HG03354 (cell line): Measurements from ENCODE around the gene FDX2.
A peak's percentile ranks its signal among the peaks of the same experiment; 100 is the strongest.

Experiments
- ATAC-seq: cut with Tn5 transposase; IDR thresholded peaks from one replicate; pipeline ENCODE4 v1.9.1; 2021; ENCODE audit warnings: mild to moderate bottlenecking; ENCODE audit not compliant: unreplicated experiment, poor library complexity, severe bottlenecking

FDX2 gene

DNA sequence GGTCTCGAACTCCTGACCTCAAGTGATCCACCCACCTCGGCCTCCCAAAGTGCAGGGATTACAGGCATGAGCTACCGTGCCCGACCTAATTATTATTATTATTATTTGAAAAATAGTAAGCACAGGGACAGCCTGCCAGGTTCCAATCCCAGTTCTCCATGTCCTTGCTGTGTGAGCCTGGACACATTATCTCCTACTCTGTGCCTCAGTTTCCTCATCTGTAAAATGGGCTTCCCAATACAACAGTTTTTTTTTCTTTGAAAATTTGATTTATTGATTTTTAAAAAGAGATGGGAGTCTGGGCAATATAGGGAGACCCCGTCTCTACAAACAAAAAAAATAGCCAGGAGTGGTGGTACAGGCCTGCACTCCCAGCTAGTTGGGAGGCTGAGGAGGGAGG lies 9.5 kb downstream of the FDX2 start:
- ATAC-seq: no peak

DNA sequence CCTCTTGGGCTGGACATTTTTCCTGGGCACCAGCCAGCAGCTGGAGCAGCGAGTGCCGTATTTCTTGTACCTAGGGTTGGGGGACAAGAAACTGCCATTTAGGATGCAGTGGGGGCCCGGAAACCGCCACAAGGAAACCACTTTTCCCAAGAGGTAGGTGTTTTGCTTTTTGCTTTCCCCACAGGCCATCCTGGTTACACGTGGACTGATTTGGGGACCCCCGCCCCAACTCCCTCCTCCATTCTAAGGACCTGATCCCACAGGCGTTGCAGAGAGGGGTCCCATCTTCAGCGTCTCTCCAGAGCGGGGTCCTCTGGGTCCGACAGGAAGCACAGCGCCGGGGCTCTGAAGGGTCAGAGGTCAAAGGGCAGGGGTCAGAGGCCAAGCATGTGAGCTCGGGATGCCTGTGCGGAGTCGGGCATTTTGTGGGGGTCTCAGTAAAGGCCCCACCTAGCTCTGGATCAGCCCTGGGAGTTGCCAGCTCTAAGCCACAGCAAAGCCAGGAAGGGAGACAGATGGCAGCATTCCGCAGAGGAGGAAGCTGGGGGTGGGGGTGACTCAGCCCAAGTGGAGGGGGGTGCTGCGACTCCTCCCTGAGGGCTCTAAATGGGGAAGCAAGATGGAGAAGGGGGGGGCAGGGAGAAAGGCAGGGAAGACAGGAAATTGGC lies 10.5 kb downstream of the FDX2 start:
- no peak for ATAC-seq

DNA sequence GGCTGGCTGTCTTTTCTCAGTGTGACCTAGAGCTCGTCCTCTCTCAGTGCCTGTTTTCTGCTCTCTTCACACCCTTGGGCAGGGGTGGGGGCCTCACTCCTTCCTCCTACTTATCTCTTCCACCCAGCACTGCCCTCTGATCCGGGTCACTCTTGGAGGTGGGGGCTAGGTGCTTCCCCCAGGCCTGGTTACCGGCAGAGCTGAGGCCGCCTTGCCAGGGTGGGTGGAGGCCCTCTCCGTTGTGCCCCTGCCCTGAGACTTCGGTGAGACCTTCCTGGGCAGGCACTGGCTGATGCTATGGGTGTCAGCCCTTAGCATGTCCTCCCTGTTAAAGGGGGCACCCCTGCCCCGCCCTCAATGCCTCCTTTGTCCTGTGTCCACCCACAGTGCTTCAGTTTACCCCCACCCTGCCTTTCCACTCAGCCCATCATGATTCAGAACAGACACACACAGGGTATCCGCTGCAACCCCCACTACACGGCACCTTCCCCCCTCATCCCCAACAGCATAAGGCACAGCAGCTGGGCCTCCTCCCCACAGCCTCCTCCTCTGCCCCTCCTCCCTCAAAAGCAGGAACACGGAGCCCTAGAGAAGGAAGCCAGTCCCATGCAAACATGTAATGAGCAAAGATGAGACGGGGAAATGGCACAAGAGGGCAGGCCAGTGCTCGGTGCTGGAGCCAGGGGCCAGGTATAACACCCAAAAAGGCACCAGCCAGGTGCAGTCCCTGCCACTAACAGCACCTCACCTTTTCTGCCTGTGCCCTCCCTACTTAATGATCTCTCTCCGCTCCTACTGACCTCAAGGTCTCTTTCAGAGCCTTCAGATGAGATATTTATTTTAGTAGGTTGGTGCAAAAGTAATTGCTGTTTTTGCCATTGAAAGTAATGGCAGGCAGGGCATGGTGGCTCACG lies 16.0 kb downstream of the FDX2 start:
- no peak for ATAC-seq

DNA sequence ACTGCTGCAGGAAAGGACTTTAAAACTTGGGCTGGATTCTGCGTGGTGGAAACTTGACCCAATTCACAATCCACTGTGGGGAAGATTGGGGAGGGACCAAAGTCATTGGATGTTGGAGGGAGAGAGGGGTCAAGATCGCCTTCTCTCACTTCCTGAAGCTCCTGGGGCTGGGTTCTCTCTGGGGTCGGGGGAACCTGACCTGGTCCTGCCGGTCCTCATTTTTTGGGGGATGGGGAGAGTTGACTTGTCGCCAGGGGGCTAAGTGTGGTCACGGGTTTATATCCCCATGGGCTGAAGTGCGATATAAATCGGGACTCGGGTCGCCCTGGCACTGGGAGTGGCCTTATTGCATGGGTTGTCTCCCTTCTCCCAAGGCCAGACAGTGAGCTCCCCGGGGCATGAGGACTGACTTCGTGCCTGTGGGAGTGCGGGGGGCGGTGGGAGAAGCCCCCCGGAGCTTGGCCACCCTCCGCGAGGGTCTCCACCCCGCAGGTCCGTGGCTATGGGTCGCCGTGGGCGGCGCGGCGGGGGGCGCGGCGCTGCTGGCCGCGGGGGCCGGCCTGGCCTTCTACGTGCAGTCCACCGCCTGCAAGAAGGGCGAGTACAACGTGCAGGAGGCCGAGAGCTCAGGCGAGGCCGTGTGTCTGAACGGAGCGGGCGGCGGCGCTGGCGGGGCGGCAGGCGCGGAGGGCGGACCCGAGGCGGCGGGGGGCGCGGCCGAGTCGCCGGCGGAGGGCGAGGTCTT lies 19.8 kb downstream of the FDX2 start:
- no peak for ATAC-seq

DNA sequence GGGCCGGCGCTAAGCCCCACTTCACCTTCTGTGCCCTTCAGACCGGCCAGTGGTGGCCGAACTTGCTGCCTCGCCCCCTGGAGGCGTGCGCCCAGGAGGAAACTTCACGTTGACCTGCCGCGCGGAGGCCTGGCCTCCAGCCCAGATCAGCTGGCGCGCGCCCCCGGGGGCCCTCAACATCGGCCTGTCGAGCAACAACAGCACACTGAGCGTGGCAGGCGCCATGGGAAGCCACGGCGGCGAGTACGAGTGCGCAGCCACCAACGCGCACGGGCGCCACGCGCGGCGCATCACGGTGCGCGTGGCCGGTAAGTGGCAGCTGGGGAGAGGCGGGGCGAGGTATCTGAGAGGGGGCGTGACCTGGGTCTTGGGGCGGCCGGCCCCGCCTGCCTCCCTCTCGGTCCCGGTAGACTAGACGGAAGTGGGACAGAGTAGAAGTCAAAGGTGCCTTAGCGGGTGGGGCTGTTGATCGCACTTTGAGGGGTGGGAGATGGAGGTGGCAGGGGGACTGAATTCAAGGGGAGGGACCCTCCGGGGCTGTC lies 20.4 kb downstream of the FDX2 start:
- peak; percentile 47 for ATAC-seq

DNA sequence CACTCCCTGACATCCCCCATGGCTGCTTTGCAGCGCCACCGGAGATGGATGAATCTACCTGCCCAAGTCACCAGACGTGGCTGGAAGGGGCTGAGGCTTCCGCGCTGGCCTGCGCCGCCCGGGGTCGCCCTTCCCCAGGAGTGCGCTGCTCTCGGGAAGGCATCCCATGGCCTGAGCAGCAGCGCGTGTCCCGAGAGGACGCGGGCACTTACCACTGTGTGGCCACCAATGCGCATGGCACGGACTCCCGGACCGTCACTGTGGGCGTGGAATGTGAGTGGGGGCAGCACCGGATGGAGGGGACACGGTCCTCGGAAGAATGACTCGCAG lies 21.5 kb downstream of the FDX2 start:
- ATAC-seq: no peak

DNA sequence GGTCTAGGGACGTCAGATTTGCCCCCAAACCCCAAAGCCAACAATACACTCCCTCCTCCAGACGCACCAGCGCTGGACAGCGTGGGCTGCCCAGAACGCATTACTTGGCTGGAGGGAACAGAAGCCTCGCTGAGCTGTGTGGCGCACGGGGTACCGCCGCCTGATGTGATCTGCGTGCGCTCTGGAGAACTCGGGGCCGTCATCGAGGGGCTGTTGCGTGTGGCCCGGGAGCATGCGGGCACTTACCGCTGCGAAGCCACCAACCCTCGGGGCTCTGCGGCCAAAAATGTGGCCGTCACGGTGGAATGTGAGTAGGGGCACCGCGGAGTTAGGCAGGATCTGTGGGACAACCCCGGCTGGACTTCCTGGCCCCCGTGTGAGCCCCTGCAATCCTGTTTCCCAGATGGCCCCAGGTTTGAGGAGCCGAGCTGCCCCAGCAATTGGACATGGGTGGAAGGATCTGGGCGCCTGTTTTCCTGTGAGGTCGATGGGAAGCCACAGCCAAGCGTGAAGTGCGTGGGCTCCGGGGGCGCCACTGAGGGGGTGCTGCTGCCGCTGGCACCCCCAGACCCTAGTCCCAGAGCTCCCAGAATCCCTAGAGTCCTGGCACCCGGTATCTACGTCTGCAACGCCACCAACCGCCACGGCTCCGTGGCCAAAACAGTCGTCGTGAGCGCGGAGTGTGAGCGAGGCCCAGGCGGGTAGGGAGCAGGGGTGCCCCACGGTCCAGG lies 22.0 kb downstream of the FDX2 start:
- no peak for ATAC-seq

DNA sequence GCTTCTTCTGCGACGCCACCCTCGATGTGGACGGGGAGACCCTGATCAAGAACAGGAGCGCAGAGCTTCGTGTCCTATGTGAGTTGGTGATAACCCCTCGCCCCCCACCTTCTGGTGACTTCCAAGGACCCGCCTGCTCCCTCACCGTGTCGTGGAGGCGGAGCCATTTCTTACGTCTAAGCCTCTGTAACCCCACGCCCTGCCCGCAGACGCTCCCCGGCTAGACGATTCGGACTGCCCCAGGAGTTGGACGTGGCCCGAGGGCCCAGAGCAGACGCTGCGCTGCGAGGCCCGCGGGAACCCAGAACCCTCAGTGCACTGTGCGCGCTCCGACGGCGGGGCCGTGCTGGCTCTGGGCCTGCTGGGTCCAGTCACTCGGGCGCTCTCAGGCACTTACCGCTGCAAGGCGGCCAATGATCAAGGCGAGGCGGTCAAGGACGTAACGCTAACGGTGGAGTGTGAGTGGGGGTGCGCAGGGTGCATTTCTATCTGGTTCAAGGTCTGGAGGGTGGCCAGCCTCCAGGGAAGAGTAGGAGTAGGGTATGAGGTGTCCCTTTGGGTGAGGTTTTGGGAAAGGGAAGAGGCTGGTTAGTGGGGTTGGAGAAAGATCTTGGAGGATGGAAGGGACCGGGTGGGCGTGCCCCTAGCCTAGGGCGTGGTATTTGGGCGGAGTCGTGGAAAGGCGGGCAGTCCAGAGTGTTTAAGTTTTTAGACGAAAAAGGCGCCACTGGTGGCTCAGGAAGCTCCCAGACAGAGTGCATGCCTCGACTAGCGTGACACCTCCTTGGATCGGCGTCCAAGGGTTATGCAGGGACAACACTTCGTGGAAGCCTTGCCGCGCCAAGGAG lies 22.8 kb downstream of the FDX2 start:
- no peak for ATAC-seq

DNA sequence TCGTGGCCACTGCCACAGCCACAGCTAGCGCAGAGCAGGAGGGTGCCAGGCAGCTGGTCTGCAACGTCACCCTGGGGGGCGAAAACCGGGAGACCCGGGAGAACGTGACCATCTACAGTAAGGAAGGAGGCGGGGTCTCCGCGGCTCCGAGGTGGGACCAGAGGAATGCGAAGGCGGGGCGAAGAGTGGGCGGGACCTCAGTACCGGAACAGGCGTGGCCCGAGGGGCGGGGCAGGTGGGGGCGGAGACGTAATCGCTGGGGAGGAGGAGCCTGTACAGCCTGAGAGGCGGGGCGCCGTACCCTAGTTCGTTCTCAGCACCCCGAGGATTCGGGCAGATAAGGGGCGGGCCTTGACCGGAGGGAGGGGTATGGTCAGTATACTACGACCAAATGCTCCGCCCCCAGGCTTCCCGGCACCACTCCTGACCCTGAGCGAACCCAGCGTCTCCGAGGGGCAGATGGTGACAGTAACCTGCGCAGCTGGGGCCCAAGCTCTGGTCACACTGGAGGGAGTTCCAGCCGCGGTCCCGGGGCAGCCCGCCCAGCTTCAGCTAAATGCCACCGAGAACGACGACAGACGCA lies 23.5 kb downstream of the FDX2 start:
- ATAC-seq: peak; percentile 49

DNA sequence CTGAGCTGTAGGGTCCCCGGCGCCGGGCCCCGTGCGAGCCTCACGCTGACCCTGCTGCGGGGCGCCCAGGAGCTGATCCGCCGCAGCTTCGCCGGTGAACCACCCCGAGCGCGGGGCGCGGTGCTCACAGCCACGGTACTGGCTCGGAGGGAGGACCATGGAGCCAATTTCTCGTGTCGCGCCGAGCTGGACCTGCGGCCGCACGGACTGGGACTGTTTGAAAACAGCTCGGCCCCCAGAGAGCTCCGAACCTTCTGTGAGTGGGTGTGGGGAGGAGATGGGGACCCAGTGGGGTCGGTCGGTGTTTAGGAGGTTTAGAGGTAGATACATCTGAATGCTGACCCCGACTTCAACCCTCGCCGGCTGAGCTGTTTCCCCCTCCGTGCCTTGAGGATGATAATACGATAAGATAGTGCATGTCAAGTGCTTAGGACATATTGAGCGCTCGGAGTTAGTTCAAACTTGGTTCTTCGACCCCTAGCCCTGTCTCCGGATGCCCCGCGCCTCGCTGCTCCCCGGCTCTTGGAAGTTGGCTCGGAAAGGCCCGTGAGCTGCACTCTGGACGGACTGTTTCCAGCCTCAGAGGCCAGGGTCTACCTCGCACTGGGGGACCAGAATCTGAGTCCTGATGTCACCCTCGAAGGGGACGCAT lies 24.1 kb downstream of the FDX2 start:
- no peak for ATAC-seq

DNA sequence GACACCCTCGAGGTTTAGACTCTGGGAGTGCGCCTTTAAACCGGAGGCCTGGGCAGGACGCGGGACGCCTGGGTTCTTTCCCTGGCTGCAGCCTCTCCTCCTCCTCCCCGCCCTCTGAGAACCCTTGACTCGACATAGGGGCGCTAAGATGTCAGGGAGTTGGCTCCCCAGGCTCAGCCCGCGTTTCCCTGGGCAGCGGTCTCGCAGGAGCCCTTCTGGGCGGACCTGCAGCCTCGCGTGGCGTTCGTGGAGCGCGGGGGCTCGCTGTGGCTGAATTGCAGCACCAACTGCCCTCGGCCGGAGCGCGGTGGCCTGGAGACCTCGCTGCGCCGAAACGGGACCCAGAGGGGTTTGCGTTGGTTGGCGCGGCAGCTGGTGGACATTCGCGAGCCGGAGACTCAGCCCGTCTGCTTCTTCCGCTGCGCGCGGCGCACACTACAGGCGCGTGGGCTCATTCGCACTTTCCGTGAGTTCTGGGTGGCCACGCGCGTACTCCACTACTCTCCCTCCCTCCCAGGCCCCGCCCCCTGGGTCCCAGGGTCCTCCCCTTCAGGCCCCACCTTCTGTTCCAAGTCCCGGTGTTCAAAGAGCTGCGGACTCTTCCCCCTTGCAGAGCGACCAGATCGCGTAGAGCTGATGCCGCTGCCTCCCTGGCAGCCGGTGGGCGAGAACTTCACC lies 24.8 kb downstream of the FDX2 start:
- ATAC-seq: no peak

DNA sequence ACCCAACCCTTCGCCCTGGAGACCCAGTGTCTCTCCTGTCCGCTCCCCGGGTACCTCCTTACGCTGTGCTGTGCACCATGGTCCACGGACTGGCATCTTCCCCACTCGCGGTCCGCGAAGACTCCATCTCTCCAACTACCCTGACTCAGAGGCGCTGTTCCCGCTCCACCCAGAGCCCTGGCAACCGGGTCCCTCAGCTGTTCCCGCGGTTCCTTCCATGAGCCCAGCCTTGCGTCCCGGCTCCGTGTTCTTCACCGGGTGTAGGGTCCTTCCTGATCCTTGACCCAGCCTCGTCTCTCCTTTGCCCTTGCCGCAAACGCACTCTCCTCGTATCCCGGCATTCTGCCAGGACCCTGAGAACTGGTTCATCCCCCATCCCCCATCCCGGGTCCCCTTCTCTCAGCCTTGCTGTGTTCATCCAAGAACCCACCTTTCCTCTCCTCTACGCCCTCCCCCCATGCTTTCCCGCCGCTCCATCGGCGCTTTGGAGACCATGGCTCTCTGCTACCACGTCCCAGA lies 25.4 kb downstream of the FDX2 start:
- no peak for ATAC-seq

DNA sequence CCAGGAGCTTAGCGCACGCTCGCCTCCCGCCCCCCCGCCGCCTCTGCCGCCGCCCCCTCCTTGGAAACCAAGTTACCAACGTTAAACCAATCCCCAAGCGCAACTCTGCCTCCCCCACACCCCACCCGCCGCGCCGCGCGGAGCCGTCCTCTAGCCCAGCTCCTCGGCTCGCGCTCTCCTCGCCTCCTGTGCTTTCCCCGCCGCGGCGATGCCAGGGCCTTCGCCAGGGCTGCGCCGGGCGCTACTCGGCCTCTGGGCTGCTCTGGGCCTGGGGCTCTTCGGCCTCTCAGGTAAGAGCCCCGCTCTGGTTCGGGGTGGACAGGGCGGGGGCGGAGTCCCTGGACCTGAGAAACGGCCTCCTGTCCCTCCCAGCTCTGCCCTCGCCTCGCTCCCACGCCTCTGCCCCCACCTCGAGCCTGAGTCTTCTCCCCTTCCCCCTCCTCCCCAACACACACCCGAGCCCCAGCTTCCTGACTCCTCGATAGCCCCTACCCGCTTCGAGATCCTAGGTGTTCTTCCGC lies 25.9 kb downstream of the FDX2 start, which contains the start of gene ICAM5:
TSS of gene ICAM5 (plus strand) at position 117 of the 521 bp plus-strand sequence. CDS start at position 209, 92 bp downstream.
- no peak for ATAC-seq

DNA sequence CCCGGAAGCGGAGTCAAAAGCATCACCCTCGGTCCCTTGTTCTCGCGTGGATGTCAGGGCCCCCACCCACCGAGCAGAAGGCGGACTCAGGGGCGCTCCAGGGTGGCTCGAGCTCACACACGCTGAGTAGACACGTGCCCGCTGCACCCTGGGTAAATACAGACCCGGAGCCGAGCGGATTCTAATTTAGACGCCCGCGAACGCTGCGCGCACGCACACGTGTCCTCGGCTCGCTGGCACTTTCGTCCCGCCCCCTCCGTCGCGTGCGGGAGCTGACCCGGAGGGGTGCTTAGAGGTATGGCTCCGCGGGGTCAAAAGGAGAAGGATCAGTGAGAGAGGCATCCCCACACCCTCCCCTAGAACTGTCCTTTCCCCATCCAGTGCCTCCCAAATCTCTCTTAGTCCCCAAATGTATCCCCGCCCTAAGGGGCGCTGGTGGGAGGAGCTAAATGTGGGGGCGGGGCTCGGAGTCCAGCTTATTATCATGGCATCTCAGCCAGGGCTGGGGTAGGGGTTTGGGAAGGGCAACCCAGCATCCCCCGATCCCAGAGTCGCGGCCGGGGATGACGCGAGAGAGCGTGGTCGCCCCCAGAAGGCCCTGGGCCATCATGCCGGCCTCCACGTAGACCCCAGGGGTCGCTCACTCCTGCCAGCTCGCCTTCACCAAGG lies 26.5 kb downstream of the FDX2 start:
- no peak for ATAC-seq

DNA sequence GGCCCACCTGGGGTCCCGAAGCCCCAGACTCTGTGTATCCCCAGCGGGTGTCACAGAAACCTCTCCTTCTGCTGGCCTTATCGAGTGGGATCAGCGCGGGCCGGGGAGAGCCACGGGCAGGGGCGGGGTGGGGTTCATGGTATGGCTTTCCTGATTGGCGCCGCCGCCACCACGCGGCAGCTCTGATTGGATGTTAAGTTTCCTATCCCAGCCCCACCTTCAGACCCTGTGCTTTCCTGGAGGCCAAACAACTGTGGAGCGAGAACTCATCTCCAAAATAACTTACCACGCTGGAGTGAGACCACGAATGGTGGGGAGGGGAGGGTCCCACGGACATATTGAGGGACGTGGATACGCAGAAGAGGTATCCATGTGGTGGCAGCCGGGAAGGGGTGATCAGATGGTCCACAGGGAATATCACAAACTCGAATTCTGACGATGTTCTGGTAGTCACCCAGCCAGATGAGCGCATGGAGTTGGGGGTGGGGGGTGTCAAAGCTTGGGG lies 27.1 kb downstream of the FDX2 start:
- ATAC-seq: no peak
